ENCODE data around the gene ENAH.
"Not testable (repeated sequence)": the region's sequence is repeated elsewhere in the genome, so short reads cannot be mapped to it uniquely, and the experiment has no call there.

DNA sequence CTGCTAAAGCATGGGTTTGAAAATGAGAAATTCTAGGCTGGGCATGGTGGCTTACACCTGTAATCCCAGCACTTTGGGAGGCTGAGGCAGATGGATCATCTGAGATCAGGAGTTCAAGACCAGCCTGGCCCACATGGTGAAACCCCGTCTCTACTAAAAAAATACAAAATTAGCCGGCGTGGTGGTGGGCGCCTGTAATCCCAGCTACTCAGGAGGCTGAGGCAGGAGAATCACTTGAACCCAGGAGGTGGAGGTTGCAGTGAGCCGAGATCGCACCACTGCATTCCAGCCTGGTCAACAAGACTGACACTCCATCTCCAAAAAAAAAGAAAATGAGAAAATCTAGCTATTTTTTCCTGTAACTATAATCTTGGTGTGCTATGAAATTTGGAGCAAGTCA, 40.8 kb upstream of the ENAH start:
- not testable (repeated sequence) for TF ChIP-seq EZH2 (IDR thresholded peaks at IDR 0.05; ENCODE audit: insufficient read depth, low read length)
- TF ChIP-seq, protein P1, sequence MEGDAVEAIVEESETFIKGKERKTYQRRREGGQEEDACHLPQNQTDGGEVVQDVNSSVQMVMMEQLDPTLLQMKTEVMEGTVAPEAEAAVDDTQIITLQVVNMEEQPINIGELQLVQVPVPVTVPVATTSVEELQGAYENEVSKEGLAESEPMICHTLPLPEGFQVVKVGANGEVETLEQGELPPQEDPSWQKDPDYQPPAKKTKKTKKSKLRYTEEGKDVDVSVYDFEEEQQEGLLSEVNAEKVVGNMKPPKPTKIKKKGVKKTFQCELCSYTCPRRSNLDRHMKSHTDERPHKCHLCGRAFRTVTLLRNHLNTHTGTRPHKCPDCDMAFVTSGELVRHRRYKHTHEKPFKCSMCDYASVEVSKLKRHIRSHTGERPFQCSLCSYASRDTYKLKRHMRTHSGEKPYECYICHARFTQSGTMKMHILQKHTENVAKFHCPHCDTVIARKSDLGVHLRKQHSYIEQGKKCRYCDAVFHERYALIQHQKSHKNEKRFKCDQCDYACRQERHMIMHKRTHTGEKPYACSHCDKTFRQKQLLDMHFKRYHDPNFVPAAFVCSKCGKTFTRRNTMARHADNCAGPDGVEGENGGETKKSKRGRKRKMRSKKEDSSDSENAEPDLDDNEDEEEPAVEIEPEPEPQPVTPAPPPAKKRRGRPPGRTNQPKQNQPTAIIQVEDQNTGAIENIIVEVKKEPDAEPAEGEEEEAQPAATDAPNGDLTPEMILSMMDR (IDR thresholded peaks at IDR 0.05; ENCODE audit: insufficient read depth, low read depth, low read length) = not testable (repeated sequence)
